Panc1 (cell line): ENCODE measurements around the gene CTCFL. TPM values are rescaled to one million over a fixed set of nuclear protein-coding genes. Genes with fewer than 3 reads are reported as not detected.

Experiments used
- ATAC-seq: fragments of 200-7000 bp; cut with Tn5 transposase; 2 replicates; pipeline ENCODE4 v1.9.1; 2020; ENCODE audit warnings: mild to moderate bottlenecking, moderate library complexity
- BruUV-seq: library from RNA; stranded (reverse); fragments of 400-500 nt; replicated peaks from 2 replicates; lab custom pipeline; 2021; lab: Mats Ljungman, UMichigan
- CTCF ChIA-PET: fragments of 300-600 bp; sonication (Branson Sonifier 250); formaldehyde crosslinking; loops from one replicate; lab custom pipeline; 2022; ENCODE audit warnings: antibody characterized with exemption; lab: Charles Lee
- POLR2A ChIA-PET: fragments of 300-600 bp; sonication (Branson Sonifier 250); formaldehyde crosslinking; loops from one replicate; lab custom pipeline; 2022; ENCODE audit warnings: antibody characterized with exemption; lab: Charles Lee
- DNase-seq: peaks from one replicate; pipeline ENCODE4 v3.0.0-alpha.2; 2010; ENCODE audit warnings: low read depth, low spot score
- H3K27ac ChIP-seq: 2 replicates; pipeline ENCODE4 v1.5.1; 2011; ENCODE audit warnings: mild to moderate bottlenecking, low read length, inconsistent platforms
- H3K27me3 ChIP-seq: fragments of 200-500 bp; sonication (Bioruptor generic); 2 replicates; pipeline ENCODE4 v1.6.0; 2014; ENCODE audit warnings: low read length, inconsistent platforms; ENCODE audit not compliant: control insufficient read depth, insufficient read depth
- H3K36me3 ChIP-seq: fragments of 200-500 bp; sonication (Bioruptor generic); 2 replicates; pipeline ENCODE4 v1.5.1; 2014; ENCODE audit warnings: inconsistent platforms, mild to moderate bottlenecking, low read length, moderate library complexity; ENCODE audit not compliant: control insufficient read depth, insufficient read depth
- H3K4me1 ChIP-seq: 2 replicates; pipeline ENCODE4 v1.5.1; 2011; ENCODE audit warnings: inconsistent platforms, mild to moderate bottlenecking, low read length, moderate library complexity; ENCODE audit not compliant: control insufficient read depth, insufficient read depth
- H3K4me3 ChIP-seq, 2 experiments: 2 replicates each; pipeline ENCODE4 v1.5.1; 2011 to 2012; ENCODE audit warnings: low read depth in 2 of 2, low read length in 2 of 2, mild to moderate bottlenecking in 2 of 2, inconsistent platforms in 1 of 2, moderate library complexity in 1 of 2
- H3K9me3 ChIP-seq: fragments of 200-500 bp; sonication (Bioruptor generic); 2 replicates; pipeline ENCODE4 v1.5.1; 2014; ENCODE audit warnings: low read depth, mild to moderate bottlenecking, inconsistent platforms, low read length, moderate library complexity; ENCODE audit not compliant: control insufficient read depth, insufficient read depth
- CTCF ChIP-seq: fragments of 450-650 bp; IDR thresholded peaks from 2 replicates; pipeline ENCODE4 v1.5.1; 2017; ENCODE audit warnings: mild to moderate bottlenecking
- POLR2AphosphoS5 ChIP-seq: IDR thresholded peaks from 2 replicates; pipeline ENCODE4 v1.6.1; 2012; ENCODE audit warnings: mild to moderate bottlenecking, low read depth, low read length, moderate library complexity
- REST ChIP-seq, 2 experiments: IDR thresholded peaks; 2 replicates each; pipeline ENCODE4 v1.6.1; 2011 to 2012; ENCODE audit warnings: low read depth in 2 of 2, control low read depth in 1 of 2, low read length in 1 of 2, mild to moderate bottlenecking in 1 of 2, moderate library complexity in 1 of 2; ENCODE audit not compliant: insufficient read depth in 1 of 2
- SIN3A ChIP-seq: IDR thresholded peaks from 2 replicates; pipeline ENCODE4 v1.6.1; 2012; ENCODE audit warnings: low read depth, mild to moderate bottlenecking, low read length, moderate library complexity, borderline replicate concordance; ENCODE audit not compliant: insufficient read depth
- TCF7L2 ChIP-seq: IDR thresholded peaks from 2 replicates; pipeline ENCODE4 v1.6.1; 2011; ENCODE audit warnings: mild to moderate bottlenecking, low read depth, low read length, inconsistent platforms
- in situ Hi-C: cut with HindIII; loops from 2 replicates; pipeline ENCODE4 v1.10.0; 2016; ENCODE audit warnings: low sequenced_read_pairs, low pct_unique_long_range_greater_than_20kb
- intact Hi-C: fragments of 100-400 bp; cut with micrococcal nuclease; formaldehyde crosslinking; loops from one replicate; pipeline ENCODE4 v1.10.0; 2022; ENCODE audit not compliant: unreplicated experiment
- total RNA-seq: library from RNA; stranded (reverse); gene quantifications from one replicate; pipeline ENCODE4 v1.2.1, GENCODE V29; 2021; ENCODE audit not compliant: unreplicated experiment

CTCFL gene
- total RNA-seq, 1 experiment from 2014 or later = 0.05 TPM

- no peaks in the 10 kb centered on the region for H3K9me3 ChIP-seq
- no peak overlapping the region for H3K4me3 ChIP-seq
- no peak for ATAC-seq
- BruUV-seq = no TSS peak
- peaks cover 3% of the 10 kb centered on the region; the same call in 1 of the 2 replicates for H3K4me1 ChIP-seq
- no peaks in the 10 kb centered on the region; the same call in 1 of the 2 replicates for H3K27me3 ChIP-seq
- DNase-seq = no peak
- in situ Hi-C loops = no loop called here
- CTCF ChIA-PET = no interaction called here
- no peak overlapping the region for H3K27ac ChIP-seq
- no peaks in the 10 kb centered on the region for H3K36me3 ChIP-seq
- intact Hi-C loops = no loop called here
- POLR2A ChIA-PET = no interaction called here
- TF ChIP-seq POLR2AphosphoS5 (no peak), SIN3A (no peak), TCF7L2 (no peak), REST (IDR thresholded peaks at IDR 0.05; ENCODE audit: insufficient read depth in 1 of 2, low read depth in 2 of 2, low read length in 1 of 2) (no peak), CTCF (no peak; the same call in 1 of the 2 replicates)
Observed at GRCh38 chr20:57465943-57466342, 59.0 kb downstream of the CTCFL start.

GRCh38 chr20:57465486-57465885 is 59.5 kb downstream of the CTCFL start:
- no peaks in the 10 kb centered on the region for H3K36me3 ChIP-seq
- H3K27ac ChIP-seq = no peak overlapping the region
- CTCF ChIA-PET = no interaction called here
- H3K27me3 ChIP-seq = no peaks in the 10 kb centered on the region; the same call in 1 of the 2 replicates
- TF ChIP-seq CTCF (no peak), TCF7L2 (no peak), POLR2AphosphoS5 (no peak), SIN3A (no peak), REST (IDR thresholded peaks at IDR 0.05; ENCODE audit: insufficient read depth in 1 of 2, low read depth in 2 of 2, low read length in 1 of 2) (no peak)
- intact Hi-C loops (no loop called here), in situ Hi-C loops (no loop called here)
- no peak overlapping the region for H3K4me3 ChIP-seq
- H3K9me3 ChIP-seq = no peaks in the 10 kb centered on the region
- no peak for DNase-seq
- no TSS peak for BruUV-seq
- H3K4me1 ChIP-seq = peaks cover 3% of the 10 kb centered on the region; the same call in 1 of the 2 replicates
- no peak for ATAC-seq
- POLR2A ChIA-PET = no interaction called here
